GM19468 (cell line): ENCODE measurements around the gene KCNJ3.

Experiments
- ATAC-seq: cut with Tn5 transposase; IDR thresholded peaks from one replicate; pipeline ENCODE4 v1.9.1; 2021; ENCODE audit warnings: mild to moderate bottlenecking, moderate library complexity, moderate number of reproducible peaks; ENCODE audit not compliant: unreplicated experiment; ENCODE audit errors: extremely low read depth

KCNJ3 gene

DNA sequence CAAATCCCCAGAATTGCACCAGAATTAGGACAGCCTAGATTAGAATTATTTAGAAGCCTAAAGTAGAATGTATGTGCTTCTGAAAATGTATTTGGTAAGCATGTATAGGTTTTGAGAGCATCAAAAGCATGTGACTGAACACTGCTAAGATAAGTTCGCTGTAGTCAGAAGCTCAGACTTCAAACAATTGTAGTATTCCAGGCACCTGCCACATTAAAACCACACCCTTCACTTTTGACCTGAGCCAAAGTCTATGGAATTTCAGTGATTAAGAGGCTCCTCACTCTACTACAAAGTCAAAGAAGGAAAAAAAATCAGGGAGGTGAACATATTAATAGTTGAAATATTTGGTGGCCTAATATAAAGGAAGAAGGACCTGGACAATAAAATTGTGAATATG, 8.2 kb downstream of the KCNJ3 start:
- ATAC-seq, result no peak

- ATAC-seq, result no peak
These were observed 9.6 kb downstream of the KCNJ3 start for GRCh38 chr2:154707994-154708575.

DNA sequence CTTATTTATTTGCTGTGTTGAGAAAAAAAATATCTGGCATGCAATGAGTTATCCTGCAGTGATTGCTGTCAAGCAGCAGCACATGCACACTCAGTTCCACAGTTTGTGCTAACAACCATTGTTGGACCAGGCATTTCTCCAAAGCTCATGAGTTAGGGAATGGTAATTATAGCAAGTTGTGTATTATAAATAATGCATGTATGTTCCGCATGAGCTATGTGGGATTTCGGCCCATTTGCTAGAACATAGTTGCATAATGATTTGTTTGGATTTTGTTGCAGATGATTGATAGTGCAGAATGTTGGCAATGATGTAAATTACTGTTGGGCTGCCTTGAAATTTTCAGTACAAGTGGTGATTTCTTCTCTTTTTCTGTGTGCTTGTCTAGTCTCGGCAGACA, 10.7 kb downstream of the KCNJ3 start:
- no peak for ATAC-seq

DNA sequence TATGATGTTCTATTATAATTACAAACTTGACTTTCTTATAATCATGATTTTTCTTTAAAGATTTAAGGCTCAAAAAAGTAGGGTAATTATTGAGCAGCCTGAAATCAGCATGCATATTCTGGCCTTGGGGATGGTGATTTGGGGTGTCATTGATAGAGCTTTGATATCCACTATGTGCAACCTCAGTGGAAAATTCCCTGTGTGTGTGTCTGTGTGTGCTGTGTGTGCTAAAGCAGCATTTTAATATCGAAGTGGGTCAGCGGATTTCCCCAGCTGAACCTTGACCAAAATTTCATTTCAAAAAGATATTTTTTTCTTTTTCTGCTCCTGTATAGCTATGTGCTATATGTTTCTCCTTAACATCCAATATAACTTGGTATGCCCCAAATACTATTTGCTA, 11.6 kb downstream of the KCNJ3 start:
- no peak for ATAC-seq

GRCh38 chr2:154710685-154711084, 12.2 kb downstream of the KCNJ3 start:
- no peak for ATAC-seq

- no peak for ATAC-seq
These were observed 15.2 kb downstream of the KCNJ3 start for GRCh38 chr2:154713675-154714074.

GRCh38 chr2:154720651-154721050, 22.2 kb downstream of the KCNJ3 start:
- no peak for ATAC-seq

DNA sequence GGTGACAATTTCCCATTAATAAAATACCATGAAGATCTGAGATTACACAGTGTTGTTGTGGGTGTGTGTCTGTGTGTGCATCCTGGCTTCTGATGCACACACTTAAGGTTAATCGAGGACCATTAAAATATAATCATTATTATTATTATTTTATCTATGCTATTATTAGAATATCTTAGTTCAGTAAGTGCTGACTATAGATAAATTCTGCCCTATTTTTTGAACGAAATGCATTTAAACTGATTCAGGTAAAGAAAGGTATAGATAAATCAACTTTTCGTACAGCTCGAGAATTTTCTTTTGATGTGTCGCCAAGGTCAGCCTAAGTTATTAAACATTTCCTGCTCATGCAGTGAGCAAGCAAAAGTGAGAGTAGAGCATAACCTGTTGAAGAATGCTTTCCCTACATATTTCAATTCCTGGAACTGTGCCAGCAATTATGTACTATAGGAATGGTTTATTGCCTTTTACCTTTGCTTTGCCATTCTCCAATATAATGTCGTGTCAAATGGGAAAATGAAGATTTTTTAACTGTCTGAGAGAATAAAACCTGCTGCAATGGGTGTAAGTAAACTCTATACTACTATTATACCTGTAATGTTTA, 25.8 kb downstream of the KCNJ3 start:
- ATAC-seq, result no peak

GRCh38 chr2:154740361-154740760, 41.9 kb downstream of the KCNJ3 start:
- ATAC-seq, result no peak

DNA sequence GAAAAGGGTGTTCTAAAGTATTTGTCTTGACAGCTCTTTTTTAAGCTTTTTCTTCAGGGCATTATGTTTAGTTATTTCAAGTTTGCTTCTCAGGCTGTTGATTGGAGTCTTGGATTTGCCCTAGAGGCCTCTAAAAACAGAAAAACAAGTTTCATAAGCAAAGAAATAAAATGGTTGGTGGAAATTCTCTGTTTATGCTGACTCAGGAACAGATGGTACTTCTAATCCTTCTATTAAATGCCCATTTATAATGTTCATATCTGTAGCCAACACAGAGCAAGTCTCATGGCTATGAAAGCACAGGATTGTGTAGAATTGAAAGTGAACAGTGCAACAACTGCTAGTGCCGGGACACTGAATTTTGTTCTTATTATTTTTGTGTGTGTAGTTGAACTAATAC, 60.4 kb downstream of the KCNJ3 start:
- no peak for ATAC-seq

DNA sequence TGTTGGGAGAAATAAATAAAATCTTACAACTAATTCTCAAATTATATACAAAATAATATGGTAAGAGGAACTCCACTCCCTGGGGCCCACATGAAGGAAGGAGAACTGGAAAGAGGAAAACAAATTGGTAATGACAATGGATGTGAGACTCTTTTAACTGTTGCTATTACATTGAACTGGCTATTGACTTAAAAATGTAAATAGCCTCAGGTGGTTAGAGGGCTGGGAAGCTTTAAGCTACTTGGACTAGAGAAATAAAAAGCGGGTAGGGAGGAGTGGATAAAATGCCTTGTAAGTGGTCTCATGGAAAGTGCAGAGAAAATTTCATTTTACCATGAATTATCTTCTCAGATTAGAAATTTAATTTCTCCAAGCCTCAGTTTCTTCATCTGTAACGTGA, 64.1 kb downstream of the KCNJ3 start:
- ATAC-seq, result no peak

DNA sequence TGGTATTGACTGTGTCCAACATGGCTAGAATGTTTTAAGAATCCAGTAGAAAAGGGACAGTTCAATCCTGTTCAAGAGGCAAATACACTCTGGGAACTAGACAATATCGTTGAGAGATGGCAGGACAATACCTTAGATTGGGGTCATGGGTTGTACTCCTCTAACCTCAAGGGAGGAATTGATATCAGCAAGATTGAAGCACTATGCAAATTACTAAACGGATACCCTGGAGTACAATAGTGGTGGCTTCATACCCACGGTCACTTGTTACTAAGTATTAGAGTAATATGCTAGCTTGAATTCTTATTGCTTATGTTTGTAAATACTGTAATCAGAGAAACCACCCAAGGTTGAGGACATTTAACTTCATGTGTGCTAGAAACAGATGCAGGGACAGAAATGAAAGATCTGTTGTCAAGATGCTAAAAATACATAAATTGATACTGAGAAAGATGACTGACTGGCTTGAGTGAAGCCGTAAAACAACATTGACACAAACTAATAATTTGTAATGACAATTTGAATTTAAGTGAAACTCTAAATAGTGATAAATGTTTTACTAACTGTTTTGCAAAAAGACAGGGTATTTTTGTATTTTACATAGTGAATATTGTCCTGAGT, 73.3 kb downstream of the KCNJ3 start:
- no peak for ATAC-seq

- ATAC-seq, result no peak
These were observed 78.3 kb downstream of the KCNJ3 start for GRCh38 chr2:154776825-154777224.

DNA sequence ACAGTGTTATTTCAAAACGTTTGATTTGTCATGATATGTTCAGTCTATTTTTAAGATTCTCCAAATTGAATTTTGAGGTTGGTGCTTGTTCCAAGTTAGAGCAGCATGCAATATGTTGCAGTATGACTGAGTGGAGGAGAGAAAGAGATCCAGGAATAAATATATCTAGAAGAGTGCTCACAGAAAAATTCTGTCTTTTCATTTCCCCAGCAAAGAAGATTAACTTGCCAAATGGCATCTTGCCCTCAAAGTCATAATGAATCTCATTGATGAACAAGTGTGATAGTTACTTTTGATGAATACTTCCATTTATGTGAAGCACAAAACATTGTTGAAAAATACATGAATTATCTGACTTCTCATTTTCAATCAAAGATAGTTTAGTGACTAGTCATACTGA, 95.9 kb downstream of the KCNJ3 start:
- ATAC-seq, result no peak

GRCh38 chr2:154795651-154796050, 97.2 kb downstream of the KCNJ3 start:
- no peak for ATAC-seq

GRCh38 chr2:154804451-154804850, 106.0 kb downstream of the KCNJ3 start:
- no peak for ATAC-seq

- no peak for ATAC-seq
These were observed 115.1 kb downstream of the KCNJ3 start for GRCh38 chr2:154813636-154814035.

- no peak for ATAC-seq
These were observed 116.4 kb downstream of the KCNJ3 start for GRCh38 chr2:154814856-154815255.

DNA sequence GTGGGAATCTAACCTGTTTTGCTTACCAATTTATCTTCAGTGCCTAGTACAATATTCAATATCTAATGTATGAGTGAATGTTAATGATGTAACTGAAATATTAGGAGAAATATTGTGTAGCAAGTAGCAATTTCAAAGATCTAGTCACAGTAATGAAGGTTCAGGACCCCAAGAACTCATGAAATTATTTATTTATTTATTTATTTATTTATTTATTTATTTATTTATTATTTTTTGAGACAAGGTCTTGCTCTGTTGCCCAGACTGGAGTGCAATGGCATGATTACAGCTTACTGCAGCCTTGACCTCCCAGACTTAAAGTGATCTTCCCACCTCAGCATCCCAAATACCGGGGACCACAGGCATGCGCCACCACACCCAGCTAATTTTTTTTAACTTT, 126.9 kb downstream of the KCNJ3 start:
- no peak for ATAC-seq

DNA sequence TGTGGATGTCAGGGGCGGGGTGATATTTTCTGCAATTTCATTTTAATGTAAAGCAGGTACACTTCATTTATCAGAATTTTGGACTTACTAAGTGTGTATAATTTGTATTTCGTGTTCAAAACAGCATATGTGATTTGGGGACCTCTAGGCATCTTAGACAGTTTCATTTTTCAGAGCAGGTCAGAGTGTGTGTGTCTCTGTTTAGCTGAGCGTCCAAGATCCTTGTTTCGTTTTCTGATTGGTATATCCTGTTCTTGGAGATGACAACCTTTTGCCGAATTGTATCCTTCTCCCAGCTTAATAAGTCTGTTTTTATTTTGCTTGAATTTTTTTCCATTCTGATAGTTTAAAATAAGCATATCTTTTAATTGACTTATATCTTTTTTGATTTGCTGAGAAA, 128.3 kb downstream of the KCNJ3 start:
- no peak for ATAC-seq

DNA sequence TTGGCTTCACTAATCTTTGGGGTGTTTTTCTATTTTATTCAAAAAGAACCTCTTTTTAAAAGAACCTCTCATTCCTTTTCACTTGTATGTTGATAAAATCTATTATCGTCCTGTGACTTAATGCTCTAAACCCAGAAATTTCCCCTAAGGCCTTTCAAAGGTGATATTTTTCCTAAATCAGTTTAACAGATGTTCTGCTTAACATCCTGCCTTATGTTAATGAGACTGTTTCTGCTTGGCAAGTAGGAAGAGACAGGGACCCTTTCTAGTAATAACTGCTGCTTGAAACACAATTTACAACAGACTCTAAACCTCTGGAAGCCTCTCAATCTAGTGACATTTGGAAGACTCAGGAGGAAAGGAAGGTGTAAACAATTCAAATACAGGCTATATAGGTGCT, 128.8 kb downstream of the KCNJ3 start:
- ATAC-seq, result no peak

DNA sequence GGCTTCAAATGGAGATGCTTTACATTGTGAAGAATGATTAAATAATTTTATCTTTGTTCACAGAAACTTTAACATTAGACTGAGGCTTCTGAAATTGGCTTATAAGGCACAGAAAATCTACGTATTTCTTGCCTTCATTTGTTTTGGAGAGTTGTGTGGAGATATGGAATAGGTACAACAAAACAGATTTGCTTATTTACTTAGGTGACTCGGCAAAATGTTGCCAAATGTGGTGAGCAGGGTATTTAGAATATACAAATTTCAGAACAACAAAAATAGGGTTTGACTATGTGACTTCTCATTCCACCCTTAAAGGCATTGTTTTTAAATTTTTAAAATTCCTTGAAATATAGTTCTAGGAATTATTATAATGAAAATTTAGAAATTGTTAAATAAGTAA, 134.2 kb downstream of the KCNJ3 start:
- ATAC-seq, result no peak
